Measurements from ENCODE around the gene OVCA2.

DNA sequence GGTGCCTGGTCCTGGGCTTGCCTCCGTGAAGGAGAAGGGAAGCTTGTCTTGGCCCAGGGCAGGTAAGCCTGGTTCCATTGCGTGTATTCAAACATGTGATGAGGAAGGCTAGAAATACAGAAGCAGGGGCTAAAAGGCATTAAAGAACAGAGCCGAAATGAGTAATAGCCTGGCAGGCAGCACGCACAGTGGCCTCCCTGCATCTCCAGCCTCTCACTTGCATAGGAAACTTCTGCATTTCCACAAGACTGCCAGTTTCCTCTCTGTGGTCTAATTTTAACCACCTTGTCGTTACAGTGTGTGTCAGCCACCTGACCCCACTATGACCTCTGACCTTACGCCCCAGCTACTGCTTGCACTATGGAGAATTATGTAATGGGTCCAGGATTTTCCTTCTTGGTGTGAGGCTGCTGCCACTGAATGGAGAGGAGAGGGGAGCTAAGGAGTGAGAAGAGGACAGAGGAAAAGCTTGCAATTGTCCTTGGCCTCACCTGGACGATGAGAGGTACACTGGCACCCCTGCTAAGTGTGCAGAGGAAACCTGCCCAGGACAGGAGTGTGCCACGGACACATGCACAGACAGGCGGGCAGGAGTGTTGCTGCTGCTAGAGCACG is 45.9 kb downstream of the OVCA2 start:
- TF ChIP-seq, protein P1, sequence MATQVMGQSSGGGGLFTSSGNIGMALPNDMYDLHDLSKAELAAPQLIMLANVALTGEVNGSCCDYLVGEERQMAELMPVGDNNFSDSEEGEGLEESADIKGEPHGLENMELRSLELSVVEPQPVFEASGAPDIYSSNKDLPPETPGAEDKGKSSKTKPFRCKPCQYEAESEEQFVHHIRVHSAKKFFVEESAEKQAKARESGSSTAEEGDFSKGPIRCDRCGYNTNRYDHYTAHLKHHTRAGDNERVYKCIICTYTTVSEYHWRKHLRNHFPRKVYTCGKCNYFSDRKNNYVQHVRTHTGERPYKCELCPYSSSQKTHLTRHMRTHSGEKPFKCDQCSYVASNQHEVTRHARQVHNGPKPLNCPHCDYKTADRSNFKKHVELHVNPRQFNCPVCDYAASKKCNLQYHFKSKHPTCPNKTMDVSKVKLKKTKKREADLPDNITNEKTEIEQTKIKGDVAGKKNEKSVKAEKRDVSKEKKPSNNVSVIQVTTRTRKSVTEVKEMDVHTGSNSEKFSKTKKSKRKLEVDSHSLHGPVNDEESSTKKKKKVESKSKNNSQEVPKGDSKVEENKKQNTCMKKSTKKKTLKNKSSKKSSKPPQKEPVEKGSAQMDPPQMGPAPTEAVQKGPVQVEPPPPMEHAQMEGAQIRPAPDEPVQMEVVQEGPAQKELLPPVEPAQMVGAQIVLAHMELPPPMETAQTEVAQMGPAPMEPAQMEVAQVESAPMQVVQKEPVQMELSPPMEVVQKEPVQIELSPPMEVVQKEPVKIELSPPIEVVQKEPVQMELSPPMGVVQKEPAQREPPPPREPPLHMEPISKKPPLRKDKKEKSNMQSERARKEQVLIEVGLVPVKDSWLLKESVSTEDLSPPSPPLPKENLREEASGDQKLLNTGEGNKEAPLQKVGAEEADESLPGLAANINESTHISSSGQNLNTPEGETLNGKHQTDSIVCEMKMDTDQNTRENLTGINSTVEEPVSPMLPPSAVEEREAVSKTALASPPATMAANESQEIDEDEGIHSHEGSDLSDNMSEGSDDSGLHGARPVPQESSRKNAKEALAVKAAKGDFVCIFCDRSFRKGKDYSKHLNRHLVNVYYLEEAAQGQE (IDR thresholded peaks at IDR 0.05; ENCODE audit: low read depth): no peak
- TF ChIP-seq ZBTB7A (IDR thresholded peaks at IDR 0.05; ENCODE audit: low read depth) (no peak), EP300 (IDR thresholded peaks at IDR 0.05; ENCODE audit: borderline replicate concordance) (no peak), USF1 (IDR thresholded peaks at IDR 0.05) (no peak), TCF12 (IDR thresholded peaks at IDR 0.05; ENCODE audit: low read depth) (no peak)

Measured in Ishikawa (cell line).